HL-60/S4 (cell line): Measurements from ENCODE around the gene MAP3K21.

Source experiments
- in situ Hi-C: fragments of 300-500 bp; cut with MboI; formaldehyde crosslinking; loops from 2 replicates; pipeline ENCODE4 v1.14.3; 2022; ENCODE audit warnings: low sequenced_read_pairs

Gene MAP3K21

DNA sequence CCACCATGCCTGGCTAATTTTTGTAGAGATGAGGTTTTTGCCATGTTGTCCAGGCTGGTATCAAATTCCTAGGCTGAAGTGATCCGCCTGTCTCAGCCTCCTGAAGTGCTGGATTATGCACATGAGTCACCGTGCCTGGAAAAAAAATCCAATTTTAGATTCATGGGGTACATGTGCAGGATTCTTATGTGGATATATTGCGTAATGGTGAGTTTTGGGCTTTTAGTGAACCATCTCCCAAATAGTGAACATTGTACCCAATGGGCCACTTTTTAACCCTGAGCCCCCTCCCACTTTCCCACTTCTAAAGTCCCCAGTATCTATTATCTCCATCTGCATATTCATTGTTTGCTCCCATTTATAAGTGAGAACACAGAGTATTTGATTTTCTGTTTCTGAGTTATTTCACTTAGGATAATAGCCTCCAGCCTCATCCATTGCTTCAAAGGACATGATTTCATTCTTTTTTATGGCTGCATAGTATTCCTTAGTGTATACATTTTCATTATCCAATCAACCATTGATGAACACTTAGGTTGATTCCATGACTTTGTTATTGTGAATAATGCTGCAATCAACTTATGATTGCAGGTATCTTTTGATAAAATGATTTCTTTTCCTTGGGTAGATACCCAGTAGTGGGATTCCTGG lies 104.4 kb downstream of the MAP3K21 start:
- in situ Hi-C loops: no loop called here

DNA sequence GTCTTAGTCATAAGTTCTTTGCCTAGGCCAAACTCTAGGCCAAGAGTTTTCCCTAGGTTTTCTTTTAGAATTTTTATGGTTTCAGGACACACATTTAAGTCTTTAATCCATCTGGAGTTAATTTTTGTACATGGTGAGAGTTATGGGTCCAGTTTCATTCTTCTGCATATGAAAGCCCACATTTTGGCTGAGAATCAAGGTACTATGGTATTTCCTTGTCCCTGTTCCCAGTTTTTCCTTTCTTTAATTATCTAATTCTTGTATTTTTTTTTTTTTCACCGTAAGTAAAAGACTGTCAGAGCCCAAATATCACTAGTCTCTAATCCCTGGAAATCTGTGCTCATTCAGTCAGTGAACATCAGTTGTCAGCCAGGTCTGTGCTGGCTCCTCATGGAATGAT lies 105.4 kb downstream of the MAP3K21 start:
- in situ Hi-C loops: no loop called here

DNA sequence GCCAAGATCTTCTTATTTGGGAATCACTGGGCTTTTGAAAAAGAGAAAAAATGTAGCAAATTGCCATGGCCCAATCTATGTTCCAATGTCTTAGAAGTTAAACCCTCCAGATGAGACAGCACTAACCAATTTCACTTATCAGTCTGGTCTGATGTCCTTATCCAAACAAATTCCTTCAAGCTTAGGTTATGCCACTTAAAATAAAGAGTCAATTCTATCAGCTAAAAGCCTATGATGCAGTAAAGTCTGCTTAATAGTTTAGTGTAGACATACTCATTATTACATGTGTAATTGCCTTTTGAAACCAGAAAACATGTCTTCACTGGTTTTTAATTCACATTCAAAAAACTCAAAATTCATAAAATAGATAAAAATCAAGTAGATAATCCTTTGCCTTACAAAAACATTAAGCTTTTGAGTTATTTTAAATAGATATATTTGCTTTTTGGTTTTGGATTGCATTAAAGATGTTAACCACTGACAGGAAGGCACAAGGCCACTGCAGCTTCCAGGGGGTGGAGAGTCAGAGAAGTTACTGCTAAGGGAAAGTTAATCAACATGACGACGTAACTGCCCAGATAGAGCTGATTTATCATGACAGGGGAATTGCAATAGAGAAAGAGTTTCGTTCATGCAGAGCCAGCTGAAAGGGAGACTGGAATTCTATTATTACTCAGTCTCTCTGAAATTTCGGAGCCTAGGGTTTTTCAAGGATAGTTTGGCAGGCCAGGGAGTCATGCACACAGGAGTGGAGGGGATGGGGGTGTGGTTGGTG lies 106.1 kb downstream of the MAP3K21 start:
- in situ Hi-C loops: no loop called here
